HG02970 (cell line): ENCODE results near the gene APOBEC3H.

Experiments used
- ATAC-seq: cut with Tn5 transposase; IDR thresholded peaks from one replicate; pipeline ENCODE4 v1.9.1; 2021; ENCODE audit warnings: mild to moderate bottlenecking, moderate library complexity, moderate number of reproducible peaks; ENCODE audit not compliant: unreplicated experiment, low FRiP score

The APOBEC3H gene

GRCh38 chr22:39152024-39152510 lies 55.0 kb downstream of the APOBEC3H start:
- no peak for ATAC-seq

- peak; percentile 83 for ATAC-seq
Measured at GRCh38 chr22:39152511-39153219, 55.6 kb downstream of the APOBEC3H start, which contains the start of gene CBX7. CBX7 (minus strand) TSS chr22:39152680; CDS start chr22:39152444, 236 bp downstream.

GRCh38 chr22:39153220-39153717 lies 56.2 kb downstream of the APOBEC3H start:
- ATAC-seq, result peak; percentile 17
